ENCODE measurements around the gene LRTM1. TPM values are rescaled to one million over a fixed set of nuclear protein-coding genes. Genes with fewer than 3 reads are reported as not detected.

The LRTM1 gene
- total RNA-seq, result not detected in 2 replicates

GRCh38 chr3:54928046-54928770, at the start of gene LRTM1:
TSS of gene LRTM1 (minus strand) at chr3:54928059. CDS start at chr3:54927911, 148 bp downstream.

All from articular chondrocyte of knee joint (primary cell).